SK-N-SH treated with all-trans-retinoic acid at 6 μM for 48 hours (cell line): ENCODE measurements around the gene HJV.
"Not testable (repeated sequence)": the region's sequence is repeated elsewhere in the genome, so short reads cannot be mapped to it uniquely, and the experiment has no call there.

Experiments
- ATAC-seq: fragments of 200-7000 bp; cut with Tn5 transposase; 3 replicates; pipeline ENCODE4 v1.9.1; 2020; ENCODE audit warnings: mild to moderate bottlenecking, moderate library complexity
- ARNTL ChIP-seq: fragments of 450-650 bp; formaldehyde crosslinking; IDR thresholded peaks from 2 replicates; pipeline ENCODE4 v1.5.0; 2020; ENCODE audit warnings: low read depth, mild to moderate bottlenecking, moderate library complexity, borderline replicate concordance
- CSDC2 ChIP-seq: fragments of 250-450 bp; sonication (Bioruptor Pico); IDR thresholded peaks from 2 replicates; pipeline ENCODE4 v1.5.0; 2020; ENCODE audit warnings: mild to moderate bottlenecking, moderate library complexity
- ESRRG ChIP-seq: fragments of 250-450 bp; sonication (Bioruptor Pico); IDR thresholded peaks from 2 replicates; pipeline ENCODE4 v1.6.1; 2021; ENCODE audit warnings: mild to moderate bottlenecking
- GLIS3 ChIP-seq: fragments of 250-450 bp; sonication (Bioruptor Pico); IDR thresholded peaks from 2 replicates; pipeline ENCODE4 v1.5.0; 2020; ENCODE audit warnings: mild to moderate bottlenecking, moderate library complexity
- OSR1 ChIP-seq: fragments of 250-450 bp; sonication (Bioruptor Pico); IDR thresholded peaks from 2 replicates; pipeline ENCODE4 v1.8.0; 2022; ENCODE audit warnings: moderate library complexity, mild to moderate bottlenecking, inconsistent platforms
- POU6F1 ChIP-seq: fragments of 250-450 bp; sonication (Bioruptor Pico); IDR thresholded peaks from 2 replicates; pipeline ENCODE4 v1.8.0; 2021; ENCODE audit warnings: low read depth, mild to moderate bottlenecking, moderate library complexity, borderline replicate concordance
- RARB ChIP-seq: fragments of 250-450 bp; sonication (Bioruptor Pico); IDR thresholded peaks from 2 replicates; pipeline ENCODE4 v1.8.0; 2021; ENCODE audit warnings: mild to moderate bottlenecking, moderate library complexity
- SNAI2 ChIP-seq: fragments of 250-450 bp; sonication (Bioruptor Pico); IDR thresholded peaks from 2 replicates; pipeline ENCODE4 v1.5.0; 2020; ENCODE audit warnings: mild to moderate bottlenecking, moderate library complexity
- ZC3H10 ChIP-seq: fragments of 250-450 bp; sonication (Bioruptor Pico); IDR thresholded peaks from 2 replicates; pipeline ENCODE4 v1.5.1; 2021; ENCODE audit warnings: mild to moderate bottlenecking, moderate library complexity
- ZFP30 ChIP-seq: fragments of 450-650 bp; formaldehyde crosslinking; IDR thresholded peaks from 2 replicates; pipeline ENCODE4 v1.5.0; 2022; ENCODE audit warnings: mild to moderate bottlenecking, moderate library complexity
- ZNF70 ChIP-seq: fragments of 450-650 bp; formaldehyde crosslinking; IDR thresholded peaks from 2 replicates; pipeline ENCODE4 v1.5.0; 2020; ENCODE audit warnings: mild to moderate bottlenecking, moderate library complexity
- ZNF8 ChIP-seq: fragments of 450-650 bp; formaldehyde crosslinking; IDR thresholded peaks from 2 replicates; pipeline ENCODE4 v1.5.0; 2020; ENCODE audit warnings: mild to moderate bottlenecking, moderate library complexity
- TF ChIP-seq, protein P1 (sequence below): fragments of 250-450 bp; sonication (Bioruptor Pico); IDR thresholded peaks from 2 replicates; pipeline ENCODE4 v1.5.0; 2020; ENCODE audit warnings: mild to moderate bottlenecking, moderate library complexity
- TF ChIP-seq, protein P2 (sequence below): fragments of 250-450 bp; sonication (Bioruptor Pico); IDR thresholded peaks from 2 replicates; pipeline ENCODE4 v1.5.1; 2020; ENCODE audit warnings: low read depth, mild to moderate bottlenecking, moderate library complexity

The HJV gene

DNA sequence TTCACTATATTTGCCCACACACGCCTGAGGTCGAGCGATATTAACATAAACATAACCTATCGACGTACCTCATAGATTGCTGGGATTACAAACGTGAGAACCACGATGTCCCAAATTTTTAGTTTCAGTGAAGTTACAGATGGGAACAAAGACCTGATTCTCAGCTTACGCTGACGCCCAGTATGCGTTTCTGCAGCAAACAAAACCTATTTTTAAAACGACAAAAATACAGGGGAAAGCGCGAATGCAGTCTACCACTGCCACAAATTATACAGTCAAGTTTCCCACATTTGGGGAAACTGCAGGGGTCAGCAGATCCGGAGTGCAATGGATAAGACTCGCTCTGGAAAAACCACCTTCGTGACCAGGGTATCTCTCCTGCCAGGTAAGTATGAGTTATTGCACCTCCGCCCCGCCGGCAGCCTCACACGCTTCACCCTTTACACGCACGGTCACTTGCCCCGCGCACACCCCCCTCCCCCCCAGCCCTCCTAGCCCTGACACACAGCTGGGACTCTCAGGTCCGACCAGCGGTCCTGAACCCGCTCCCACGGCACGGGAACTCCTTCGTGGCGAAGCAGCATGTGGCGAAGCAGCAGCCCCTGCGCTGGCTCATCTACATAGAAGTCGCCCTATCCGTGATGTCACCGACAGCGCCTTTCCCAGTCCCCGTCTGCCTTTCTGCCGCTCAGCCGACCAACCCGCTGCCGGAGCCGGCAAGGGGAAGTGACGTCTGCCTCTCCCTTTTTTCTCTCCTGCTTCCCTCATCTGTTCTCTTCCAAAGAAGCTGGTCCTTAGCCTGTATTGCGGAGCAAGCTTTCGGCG is 30.5 kb upstream of the HJV start (continued):
- peak; percentile 99 for TF ChIP-seq RARB
- TF ChIP-seq, protein P1, sequence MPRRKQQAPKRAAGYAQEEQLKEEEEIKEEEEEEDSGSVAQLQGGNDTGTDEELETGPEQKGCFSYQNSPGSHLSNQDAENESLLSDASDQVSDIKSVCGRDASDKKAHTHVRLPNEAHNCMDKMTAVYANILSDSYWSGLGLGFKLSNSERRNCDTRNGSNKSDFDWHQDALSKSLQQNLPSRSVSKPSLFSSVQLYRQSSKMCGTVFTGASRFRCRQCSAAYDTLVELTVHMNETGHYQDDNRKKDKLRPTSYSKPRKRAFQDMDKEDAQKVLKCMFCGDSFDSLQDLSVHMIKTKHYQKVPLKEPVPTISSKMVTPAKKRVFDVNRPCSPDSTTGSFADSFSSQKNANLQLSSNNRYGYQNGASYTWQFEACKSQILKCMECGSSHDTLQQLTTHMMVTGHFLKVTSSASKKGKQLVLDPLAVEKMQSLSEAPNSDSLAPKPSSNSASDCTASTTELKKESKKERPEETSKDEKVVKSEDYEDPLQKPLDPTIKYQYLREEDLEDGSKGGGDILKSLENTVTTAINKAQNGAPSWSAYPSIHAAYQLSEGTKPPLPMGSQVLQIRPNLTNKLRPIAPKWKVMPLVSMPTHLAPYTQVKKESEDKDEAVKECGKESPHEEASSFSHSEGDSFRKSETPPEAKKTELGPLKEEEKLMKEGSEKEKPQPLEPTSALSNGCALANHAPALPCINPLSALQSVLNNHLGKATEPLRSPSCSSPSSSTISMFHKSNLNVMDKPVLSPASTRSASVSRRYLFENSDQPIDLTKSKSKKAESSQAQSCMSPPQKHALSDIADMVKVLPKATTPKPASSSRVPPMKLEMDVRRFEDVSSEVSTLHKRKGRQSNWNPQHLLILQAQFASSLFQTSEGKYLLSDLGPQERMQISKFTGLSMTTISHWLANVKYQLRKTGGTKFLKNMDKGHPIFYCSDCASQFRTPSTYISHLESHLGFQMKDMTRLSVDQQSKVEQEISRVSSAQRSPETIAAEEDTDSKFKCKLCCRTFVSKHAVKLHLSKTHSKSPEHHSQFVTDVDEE, result 0 out of 2 replicates have a peak, but pooled peaks have one; percentile 32
- TF ChIP-seq ARNTL (CRISPR knock-in tag), result peak; percentile 88
- TF ChIP-seq ZNF70 (CRISPR knock-in tag), result peak; percentile 75; the same call in 1 of the 2 replicates

GRCh38 chr1:146051452-146051851 is 29.9 kb upstream of the HJV start:
- TF ChIP-seq GLIS3 (CRISPR knock-in tag) (no peak), POU6F1 (CRISPR knock-in tag) (no peak), SNAI2 (CRISPR knock-in tag) (no peak)
- ATAC-seq, result no peak

- not testable (repeated sequence) for ATAC-seq
Measured at GRCh38 chr1:146050652-146050963, 29.1 kb upstream of the HJV start.

DNA sequence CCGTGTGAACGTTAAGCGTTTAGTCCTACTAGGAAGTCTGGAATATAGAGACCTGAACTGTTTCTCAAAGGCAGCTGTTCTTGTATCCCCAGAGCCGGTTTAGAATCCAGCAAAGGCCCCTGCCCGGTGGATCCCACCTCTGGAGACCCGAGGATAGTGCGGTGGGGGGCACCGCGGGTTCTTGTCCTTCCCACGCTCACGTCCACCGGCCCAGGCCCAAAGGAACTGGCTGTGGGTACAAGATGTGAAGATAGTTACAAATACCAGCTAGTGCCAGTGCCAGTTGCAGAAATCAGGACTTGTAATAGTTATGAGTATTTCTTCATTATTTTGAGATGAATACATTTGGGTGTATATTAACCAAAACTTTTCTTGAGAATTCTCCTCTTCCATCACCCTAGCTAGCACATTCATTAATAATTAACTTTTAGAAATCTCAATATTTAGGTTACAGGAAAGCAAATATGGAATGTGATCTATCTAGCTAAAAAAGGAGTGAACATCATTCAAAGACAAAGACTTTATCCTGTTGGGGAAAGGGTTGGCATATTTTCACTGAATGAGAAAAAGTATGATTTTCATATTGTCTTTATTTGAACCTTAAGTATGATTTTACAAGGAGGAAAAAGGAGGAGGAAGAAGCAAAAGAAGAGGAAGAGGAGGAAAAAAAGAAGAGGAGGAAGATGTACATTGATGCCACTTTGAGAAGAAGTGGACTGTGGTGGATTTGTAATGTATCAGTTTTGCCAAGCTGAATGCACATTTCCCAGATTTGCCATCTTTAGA is 28.5 kb upstream of the HJV start:
- ATAC-seq, result not testable (repeated sequence)

GRCh38 chr1:146049436-146049835 is 27.9 kb upstream of the HJV start:
- no peak for ATAC-seq
- TF ChIP-seq SNAI2 (CRISPR knock-in tag) (no peak), ZFP30 (no peak), OSR1 (no peak), ZNF8 (CRISPR knock-in tag) (no peak), RARB (no peak), ZNF70 (CRISPR knock-in tag) (no peak), GLIS3 (CRISPR knock-in tag) (no peak), ESRRG (CRISPR knock-in tag) (no peak), ZC3H10 (CRISPR knock-in tag) (no peak), CSDC2 (CRISPR knock-in tag) (no peak)
- TF ChIP-seq, protein P1, result no peak
- TF ChIP-seq, protein P2, sequence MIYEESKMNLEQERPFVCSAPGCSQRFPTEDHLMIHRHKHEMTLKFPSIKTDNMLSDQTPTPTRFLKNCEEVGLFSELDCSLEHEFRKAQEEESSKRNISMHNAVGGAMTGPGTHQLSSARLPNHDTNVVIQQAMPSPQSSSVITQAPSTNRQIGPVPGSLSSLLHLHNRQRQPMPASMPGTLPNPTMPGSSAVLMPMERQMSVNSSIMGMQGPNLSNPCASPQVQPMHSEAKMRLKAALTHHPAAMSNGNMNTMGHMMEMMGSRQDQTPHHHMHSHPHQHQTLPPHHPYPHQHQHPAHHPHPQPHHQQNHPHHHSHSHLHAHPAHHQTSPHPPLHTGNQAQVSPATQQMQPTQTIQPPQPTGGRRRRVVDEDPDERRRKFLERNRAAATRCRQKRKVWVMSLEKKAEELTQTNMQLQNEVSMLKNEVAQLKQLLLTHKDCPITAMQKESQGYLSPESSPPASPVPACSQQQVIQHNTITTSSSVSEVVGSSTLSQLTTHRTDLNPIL (CRISPR knock-in tag), result no peak

DNA sequence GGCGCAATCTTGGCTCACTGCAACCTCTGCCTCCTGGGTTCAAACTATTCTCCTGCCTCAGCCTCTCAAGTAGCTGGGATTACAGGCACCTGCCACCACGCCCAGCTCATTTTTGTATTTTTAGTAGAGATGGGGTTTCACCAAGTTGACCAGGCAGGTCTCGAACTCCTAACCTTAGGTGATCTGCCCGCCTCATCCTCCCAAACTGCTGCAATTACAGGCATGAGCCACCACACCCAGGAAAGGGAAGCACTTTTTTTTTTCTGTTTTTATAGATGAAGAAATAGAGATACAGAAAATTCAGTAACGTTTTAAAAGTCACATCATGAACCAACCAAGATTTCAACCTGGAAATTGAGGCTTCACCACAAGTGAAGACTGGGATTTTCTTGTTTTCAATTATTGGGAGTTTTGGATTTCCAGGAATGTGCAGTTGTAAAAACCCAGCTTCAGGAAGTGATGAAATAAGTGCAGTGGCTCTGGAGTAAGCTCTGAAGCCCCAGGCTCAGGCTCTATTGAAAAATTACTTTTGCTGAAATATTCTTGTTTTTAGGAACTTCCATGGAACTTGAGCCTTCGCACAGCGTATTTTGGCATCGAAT is 27.1 kb upstream of the HJV start:
- ATAC-seq, result not testable (repeated sequence)
